ENCODE measurements around the gene CENPU. TPM values are rescaled to one million over a fixed set of nuclear protein-coding genes. Genes with fewer than 3 reads are reported as not detected.

The CENPU gene
- total RNA-seq, 1 donor from 2014 or later: 74.2 TPM

GRCh38 chr4:184764601-184765000, 30.7 kb upstream of the CENPU start:
- Mint-ChIP-seq H3K27ac (no peak overlapping the region), H3K4me1 (ENCODE audit: low read depth) (peaks cover 17% of the 10 kb centered on the region), H3K36me3 (ENCODE audit: low read depth) (peaks cover 70% of the 10 kb centered on the region)

GRCh38 chr4:184763150-184763780, 29.4 kb upstream of the CENPU start:
- Mint-ChIP-seq H3K27me3 (ENCODE audit: low read depth) (no peaks in the 10 kb centered on the region), H3K4me3 (ENCODE audit: low read depth) (no peak overlapping the region), H3K27ac (peak overlapping the region; percentile 65), H3K9me3 (no peaks in the 10 kb centered on the region), H3K36me3 (ENCODE audit: low read depth) (peaks cover 78% of the 10 kb centered on the region), H3K4me1 (ENCODE audit: low read depth) (peaks cover 19% of the 10 kb centered on the region)
- intact Hi-C loops (cut with micrococcal nuclease): loop anchor here (2.0 kb wide), 1 partner anchor 88 kb away; no protein-coding TSS in a partner anchor
- no peak for DNase-seq (ENCODE audit: low spot score)

More at GRCh38 chr4:184764601-184765000, 30.7 kb upstream of the CENPU start:
- H3K9me3 Mint-ChIP-seq: no peaks in the 10 kb centered on the region
- no peak overlapping the region for H3K4me3 Mint-ChIP-seq (ENCODE audit: low read depth)
- intact Hi-C loops (cut with micrococcal nuclease): no loop called here
- no peaks in the 10 kb centered on the region for H3K27me3 Mint-ChIP-seq (ENCODE audit: low read depth)
- DNase-seq (ENCODE audit: low spot score): no peak

GRCh38 chr4:184762100-184762499, 28.2 kb upstream of the CENPU start:
- Mint-ChIP-seq H3K4me1 (ENCODE audit: low read depth) (peaks cover 19% of the 10 kb centered on the region), H3K36me3 (ENCODE audit: low read depth) (peaks cover 77% of the 10 kb centered on the region), H3K27ac (peak overlapping the region; percentile 75), H3K27me3 (ENCODE audit: low read depth) (no peaks in the 10 kb centered on the region), H3K4me3 (ENCODE audit: low read depth) (peak overlapping the region; percentile 1), H3K9me3 (no peaks in the 10 kb centered on the region)
- intact Hi-C loops (cut with micrococcal nuclease): loop anchor here (1.0 to 2.0 kb wide), 2 partner anchors 31 to 89 kb away; no protein-coding TSS in a partner anchor
- peak; percentile 61 for DNase-seq (ENCODE audit: low spot score)

- no peak for DNase-seq (ENCODE audit: low spot score)
- H3K27ac Mint-ChIP-seq: no peak overlapping the region
- no peak overlapping the region for H3K4me3 Mint-ChIP-seq (ENCODE audit: low read depth)
- no peaks in the 10 kb centered on the region for H3K9me3 Mint-ChIP-seq
- peaks cover 19% of the 10 kb centered on the region for H3K4me1 Mint-ChIP-seq (ENCODE audit: low read depth)
- peaks cover 76% of the 10 kb centered on the region for H3K36me3 Mint-ChIP-seq (ENCODE audit: low read depth)
- no peaks in the 10 kb centered on the region for H3K27me3 Mint-ChIP-seq (ENCODE audit: low read depth)
- intact Hi-C loops (cut with micrococcal nuclease): loop anchor here (1.0 kb wide), 1 partner anchor 65 kb away; the partner anchor contains the start of gene ACSL1
These were observed 26.8 kb upstream of the CENPU start for GRCh38 chr4:184760681-184761080.

- Mint-ChIP-seq H3K4me1 (ENCODE audit: low read depth) (peaks cover 12% of the 10 kb centered on the region), H3K27me3 (ENCODE audit: low read depth) (no peaks in the 10 kb centered on the region), H3K36me3 (ENCODE audit: low read depth) (peaks cover 68% of the 10 kb centered on the region), H3K4me3 (ENCODE audit: low read depth) (no peak overlapping the region), H3K9me3 (no peaks in the 10 kb centered on the region), H3K27ac (no peak overlapping the region)
- no peak for DNase-seq (ENCODE audit: low spot score)
- intact Hi-C loops (cut with micrococcal nuclease): no loop called here
These were observed 23.9 kb upstream of the CENPU start for GRCh38 chr4:184757810-184758209.

GRCh38 chr4:184756399-184756798, 22.5 kb upstream of the CENPU start:
- intact Hi-C loops (cut with micrococcal nuclease): no loop called here
- Mint-ChIP-seq H3K9me3 (no peaks in the 10 kb centered on the region), H3K36me3 (ENCODE audit: low read depth) (peaks cover 58% of the 10 kb centered on the region), H3K27me3 (ENCODE audit: low read depth) (no peaks in the 10 kb centered on the region), H3K27ac (no peak overlapping the region), H3K4me1 (ENCODE audit: low read depth) (peaks cover 4% of the 10 kb centered on the region), H3K4me3 (ENCODE audit: low read depth) (no peak overlapping the region)
- DNase-seq (ENCODE audit: low spot score): no peak

- H3K27me3 Mint-ChIP-seq (ENCODE audit: low read depth): no peaks in the 10 kb centered on the region
- intact Hi-C loops (cut with micrococcal nuclease): no loop called here
- no peaks in the 10 kb centered on the region for H3K9me3 Mint-ChIP-seq
- no peak overlapping the region for H3K4me3 Mint-ChIP-seq (ENCODE audit: low read depth)
- H3K27ac Mint-ChIP-seq: no peak overlapping the region
- H3K4me1 Mint-ChIP-seq (ENCODE audit: low read depth): peaks cover 4% of the 10 kb centered on the region
- DNase-seq (ENCODE audit: low spot score): no peak
- peaks cover 50% of the 10 kb centered on the region for H3K36me3 Mint-ChIP-seq (ENCODE audit: low read depth)
These were observed 21.4 kb upstream of the CENPU start for GRCh38 chr4:184755278-184755677.

GRCh38 chr4:184752496-184753275, 18.8 kb upstream of the CENPU start:
- no peak for DNase-seq (ENCODE audit: low spot score)
- no peaks in the 10 kb centered on the region for H3K27me3 Mint-ChIP-seq (ENCODE audit: low read depth)
- no peak overlapping the region for H3K27ac Mint-ChIP-seq
- no peaks in the 10 kb centered on the region for H3K4me1 Mint-ChIP-seq (ENCODE audit: low read depth)
- no peaks in the 10 kb centered on the region for H3K9me3 Mint-ChIP-seq
- peaks cover 32% of the 10 kb centered on the region for H3K36me3 Mint-ChIP-seq (ENCODE audit: low read depth)
- intact Hi-C loops (cut with micrococcal nuclease): no loop called here
- H3K4me3 Mint-ChIP-seq (ENCODE audit: low read depth): no peak overlapping the region

GRCh38 chr4:184751585-184751956, 17.7 kb upstream of the CENPU start:
- no peaks in the 10 kb centered on the region for H3K9me3 Mint-ChIP-seq
- intact Hi-C loops (cut with micrococcal nuclease): no loop called here
- peaks cover 1% of the 10 kb centered on the region for H3K4me1 Mint-ChIP-seq (ENCODE audit: low read depth)
- peaks cover 21% of the 10 kb centered on the region for H3K36me3 Mint-ChIP-seq (ENCODE audit: low read depth)
- DNase-seq (ENCODE audit: low spot score): no peak
- no peak overlapping the region for H3K27ac Mint-ChIP-seq
- H3K4me3 Mint-ChIP-seq (ENCODE audit: low read depth): no peak overlapping the region
- no peaks in the 10 kb centered on the region for H3K27me3 Mint-ChIP-seq (ENCODE audit: low read depth)

- Mint-ChIP-seq H3K27ac (no peak overlapping the region), H3K9me3 (no peaks in the 10 kb centered on the region), H3K27me3 (ENCODE audit: low read depth) (no peaks in the 10 kb centered on the region), H3K4me1 (ENCODE audit: low read depth) (peaks cover 7% of the 10 kb centered on the region), H3K36me3 (ENCODE audit: low read depth) (peaks cover 17% of the 10 kb centered on the region), H3K4me3 (ENCODE audit: low read depth) (no peak overlapping the region)
- DNase-seq (ENCODE audit: low spot score): no peak
- intact Hi-C loops (cut with micrococcal nuclease): no loop called here
These were observed 17.2 kb upstream of the CENPU start for GRCh38 chr4:184750926-184751584.

- Mint-ChIP-seq H3K36me3 (ENCODE audit: low read depth) (no peaks in the 10 kb centered on the region), H3K4me3 (ENCODE audit: low read depth) (no peak overlapping the region), H3K4me1 (ENCODE audit: low read depth) (peaks cover 11% of the 10 kb centered on the region), H3K27me3 (ENCODE audit: low read depth) (no peaks in the 10 kb centered on the region), H3K9me3 (no peaks in the 10 kb centered on the region), H3K27ac (no peak overlapping the region)
- intact Hi-C loops (cut with micrococcal nuclease): loop anchor here (5.0 kb wide), 2 partner anchors 234 to 259 kb away; no protein-coding TSS in a partner anchor
- no peak for DNase-seq (ENCODE audit: low spot score)
These were observed 14.4 kb upstream of the CENPU start for GRCh38 chr4:184748251-184748652.

- no peak overlapping the region for H3K27ac Mint-ChIP-seq
- no peaks in the 10 kb centered on the region for H3K9me3 Mint-ChIP-seq
- peaks cover 11% of the 10 kb centered on the region for H3K4me1 Mint-ChIP-seq (ENCODE audit: low read depth)
These were observed 13.3 kb upstream of the CENPU start for GRCh38 chr4:184747034-184747830.

More at GRCh38 chr4:184747034-184747830, 13.3 kb upstream of the CENPU start:
- DNase-seq (ENCODE audit: low spot score): no peak
- Mint-ChIP-seq H3K4me3 (ENCODE audit: low read depth) (no peak overlapping the region), H3K27me3 (ENCODE audit: low read depth) (no peaks in the 10 kb centered on the region), H3K36me3 (ENCODE audit: low read depth) (no peaks in the 10 kb centered on the region)
- intact Hi-C loops (cut with micrococcal nuclease): loop anchor here (2.0 to 5.0 kb wide), 3 partner anchors 76 to 260 kb away; no protein-coding TSS in a partner anchor

Measured in activated T-helper 2 cell treated with anti-CD3 and anti-CD28 coated beads, Interferon-gamma antibody, Interleukin-2, Interleukin-4, amounts not matched to agents 10 μg/mL and 5 μg/mL and 100 μg/mL, durations not matched to agents 14 hours and 24 hours and 36 hours (primary cell).